Measurements from ENCODE around the gene PRMT3. TPM values are rescaled to one million over a fixed set of nuclear protein-coding genes. Genes with fewer than 3 reads are reported as not detected.
"Not testable (repeated sequence)": the region's sequence is repeated elsewhere in the genome, so short reads cannot be mapped to it uniquely, and the experiment has no call there.

Gene PRMT3
- total RNA-seq, 1 donor from 2014 or later, result 13.7 TPM

GRCh38 chr11:20501971-20502370 is 114.5 kb downstream of the PRMT3 start:
- DNase-seq (ENCODE audit: low spot score), result no peak

GRCh38 chr11:20511982-20512381 is 124.5 kb downstream of the PRMT3 start:
- no peak for DNase-seq (ENCODE audit: low spot score)

GRCh38 chr11:20512869-20513268 is 125.4 kb downstream of the PRMT3 start:
- DNase-seq (ENCODE audit: low spot score), result no peak

- DNase-seq (ENCODE audit: low spot score), result no peak
These were observed 130.9 kb downstream of the PRMT3 start for GRCh38 chr11:20518323-20518834.

GRCh38 chr11:20522536-20522935 is 135.0 kb downstream of the PRMT3 start:
- no peak for DNase-seq (ENCODE audit: low spot score)

GRCh38 chr11:20529757-20530156 is 142.2 kb downstream of the PRMT3 start:
- DNase-seq (ENCODE audit: low spot score), result no peak

- no peak for DNase-seq (ENCODE audit: low spot score)
These were observed 143.6 kb downstream of the PRMT3 start for GRCh38 chr11:20530942-20531703.

- no peak for DNase-seq (ENCODE audit: low spot score)
These were observed 147.9 kb downstream of the PRMT3 start for GRCh38 chr11:20535271-20535881.

GRCh38 chr11:20536365-20536764 is 148.8 kb downstream of the PRMT3 start:
- no peak for DNase-seq (ENCODE audit: low spot score)

- DNase-seq (ENCODE audit: low spot score), result no peak
These were observed 149.3 kb downstream of the PRMT3 start for GRCh38 chr11:20536784-20537183.

GRCh38 chr11:20541503-20541902 is 154.0 kb downstream of the PRMT3 start:
- no peak for DNase-seq (ENCODE audit: low spot score)

- no peak for DNase-seq (ENCODE audit: low spot score)
These were observed 157.2 kb downstream of the PRMT3 start for GRCh38 chr11:20544603-20545237.

GRCh38 chr11:20547411-20547810 is 159.9 kb downstream of the PRMT3 start:
- no peak for DNase-seq (ENCODE audit: low spot score)

GRCh38 chr11:20551096-20551495 is 163.6 kb downstream of the PRMT3 start:
- DNase-seq (ENCODE audit: low spot score), result no peak

- DNase-seq (ENCODE audit: low spot score), result no peak
These were observed 168.3 kb downstream of the PRMT3 start for GRCh38 chr11:20555783-20556182.

GRCh38 chr11:20556396-20556795 is 168.9 kb downstream of the PRMT3 start:
- not testable (repeated sequence) for DNase-seq (ENCODE audit: low spot score)

GRCh38 chr11:20558741-20559140 is 171.2 kb downstream of the PRMT3 start:
- no peak for DNase-seq (ENCODE audit: low spot score)

Other genes with a start within 250 kb of the PRMT3 start
- gene DBX1, start 227.2 kb upstream of the PRMT3 start, total RNA-seq (ENCODE audit: insufficient read depth, low replicate concordance), result not detected
- 21.7 TPM for gene HTATIP2, start 24.0 kb upstream of the PRMT3 start, total RNA-seq (ENCODE audit: insufficient read depth, low replicate concordance)
- 2.2 TPM for gene SLC6A5, start 211.9 kb downstream of the PRMT3 start, total RNA-seq (ENCODE audit: insufficient read depth, low replicate concordance)